Fibroblast of lung (primary cell): ENCODE data around the gene KCNK6. TPM values are rescaled to one million over a fixed set of nuclear protein-coding genes. Genes with fewer than 3 reads are reported as not detected.

ENCODE experiments used
- DNase-seq, 2 donors: peaks; one replicate each; pipeline versions ENCODE4 v3.0.0 to v3.0.0-alpha.2; 2010; ENCODE audit warnings: low read depth in 2 of 2
- H2AFZ ChIP-seq: 2 replicates; pipeline ENCODE4 v1.5.1; 2012; ENCODE audit warnings: low read length, control low read depth, inconsistent platforms
- H3K27ac ChIP-seq: 2 replicates; pipeline ENCODE4 v1.5.1; 2011; ENCODE audit warnings: low read length, control low read depth; ENCODE audit not compliant: insufficient read depth
- H3K27me3 ChIP-seq: 2 replicates; pipeline ENCODE4 v1.5.1; 2011; ENCODE audit warnings: mild to moderate bottlenecking, low read length; ENCODE audit not compliant: control insufficient read depth, insufficient read depth
- H3K36me3 ChIP-seq: 2 replicates; pipeline ENCODE4 v1.5.1; 2011; ENCODE audit warnings: low read length; ENCODE audit not compliant: control insufficient read depth, insufficient read depth
- H3K4me1 ChIP-seq: 2 replicates; pipeline ENCODE4 v1.5.1; 2011; ENCODE audit warnings: low read length; ENCODE audit not compliant: control insufficient read depth, insufficient read depth; ENCODE audit errors: extremely low read depth
- H3K4me2 ChIP-seq: 2 replicates; pipeline ENCODE4 v1.5.1; 2011; ENCODE audit warnings: low read length, control low read depth; ENCODE audit not compliant: insufficient read depth; ENCODE audit errors: extremely low read depth
- H3K4me3 ChIP-seq, 4 experiments: fragments of 200-600 bp in 1 of 4; sonication (generic) in 1 of 4; replicated peaks in 1 of 4; 2 replicates each; pipeline ENCODE4 v1.5.1; 2011 to 2016; ENCODE audit warnings: low read length in 4 of 4, low read depth in 3 of 4, mild to moderate bottlenecking in 3 of 4, control low read depth in 2 of 4, inconsistent platforms in 1 of 4, mixed read lengths in 1 of 4; ENCODE audit not compliant: insufficient read depth in 1 of 4; ENCODE audit errors: control extremely low read depth in 1 of 4
- H3K79me2 ChIP-seq: 2 replicates; pipeline ENCODE4 v1.5.1; 2012; ENCODE audit warnings: mild to moderate bottlenecking, low read length, inconsistent platforms; ENCODE audit not compliant: control insufficient read depth, insufficient read depth
- H3K9ac ChIP-seq: 2 replicates; pipeline ENCODE4 v1.5.1; 2011; ENCODE audit warnings: mild to moderate bottlenecking, low read length, control low read depth; ENCODE audit not compliant: insufficient read depth
- H3K9me3 ChIP-seq: 2 replicates; pipeline ENCODE4 v1.5.1; 2012; ENCODE audit warnings: low read depth, low read length; ENCODE audit not compliant: control insufficient read depth, insufficient read depth
- H4K20me1 ChIP-seq: 2 replicates; pipeline ENCODE4 v1.5.1; 2011; ENCODE audit warnings: low read length; ENCODE audit not compliant: control insufficient read depth, insufficient read depth; ENCODE audit errors: extremely low read depth
- CTCF ChIP-seq, 2 donors: IDR thresholded peaks in 1 of 2; conservative IDR thresholded peaks in 1 of 2; 1 replicate in 1 of 2; 2 replicates in 1 of 2; pipeline ENCODE4 v1.5.1; 2011 to 2012; ENCODE audit warnings: low read length in 2 of 2, control low read depth in 1 of 2, inconsistent platforms in 1 of 2, low read depth in 1 of 2, mild to moderate bottlenecking in 1 of 2
- EZH2 ChIP-seq: IDR thresholded peaks from 2 replicates; pipeline ENCODE4 v1.5.1; 2012; ENCODE audit warnings: low read length, control low read depth, mild to moderate bottlenecking; ENCODE audit errors: missing control alignments
- polyA plus RNA-seq, 2 donors: library from polyadenylated mRNA; depleted of rRNA in 1 of 2; stranded (reverse) in 1 of 2; unstranded in 1 of 2; fragments of >200 nt; gene quantifications; 2 replicates each; pipeline ENCODE4 v1.2.1, GENCODE V29; 2011 to 2012; ENCODE audit warnings: missing spikeins in 1 of 2
- total RNA-seq: library from RNA; depleted of rRNA; stranded (reverse); fragments of >200 nt; gene quantifications from 2 replicates; pipeline ENCODE4 v1.2.1, GENCODE V29; 2014

Gene KCNK6
- total and polyA plus RNA-seq, 2 donors (not counting 1 experiment from before 2014, with no cell fraction given) = 3.0 to 48.1 TPM

GRCh38 chr19:38306236-38306635, 13.4 kb upstream of the KCNK6 start:
- no peaks in the 10 kb centered on the region for H3K9me3 ChIP-seq
- no peaks in the 10 kb centered on the region for H3K27me3 ChIP-seq
- H3K79me2 ChIP-seq = peaks cover 3% of the 10 kb centered on the region
- H3K36me3 ChIP-seq = peaks cover 21% of the 10 kb centered on the region
- H3K4me2 ChIP-seq = no peak overlapping the region
- no peaks in the 10 kb centered on the region for H4K20me1 ChIP-seq
- TF ChIP-seq CTCF (conservative IDR thresholded peaks at IDR 0.05 in 1 of 2, IDR thresholded peaks at IDR 0.05 in 1 of 2; ENCODE audit: low read depth in 1 of 2, low read length in 2 of 2) (no peak), EZH2 (no peak)
- peaks cover 3% of the 10 kb centered on the region for H3K4me1 ChIP-seq
- H3K4me3 ChIP-seq = no peak overlapping the region
- DNase-seq = no peak
- H3K9ac ChIP-seq = no peak overlapping the region
- H2AFZ ChIP-seq = no peak overlapping the region
- no peak overlapping the region for H3K27ac ChIP-seq

GRCh38 chr19:38307076-38307475, 12.6 kb upstream of the KCNK6 start:
- H3K4me2 ChIP-seq = no peak overlapping the region
- H3K36me3 ChIP-seq = peaks cover 21% of the 10 kb centered on the region
- H3K27me3 ChIP-seq = no peaks in the 10 kb centered on the region
- H3K27ac ChIP-seq = no peak overlapping the region
- no peaks in the 10 kb centered on the region for H3K9me3 ChIP-seq
- no peak for DNase-seq
- H2AFZ ChIP-seq = no peak overlapping the region
- no peaks in the 10 kb centered on the region for H4K20me1 ChIP-seq
- H3K79me2 ChIP-seq = peaks cover 5% of the 10 kb centered on the region
- no peaks in the 10 kb centered on the region for H3K4me1 ChIP-seq
- H3K9ac ChIP-seq = no peak overlapping the region
- TF ChIP-seq CTCF (conservative IDR thresholded peaks at IDR 0.05 in 1 of 2, IDR thresholded peaks at IDR 0.05 in 1 of 2; ENCODE audit: low read depth in 1 of 2, low read length in 2 of 2) (no peak), EZH2 (no peak)
- H3K4me3 ChIP-seq = no peak overlapping the region

GRCh38 chr19:38307597-38307996, 12.0 kb upstream of the KCNK6 start:
- H3K4me3 ChIP-seq = no peak overlapping the region
- no peak overlapping the region for H3K27ac ChIP-seq
- H3K27me3 ChIP-seq = no peaks in the 10 kb centered on the region
- H3K9ac ChIP-seq = no peak overlapping the region
- peaks cover 21% of the 10 kb centered on the region for H3K36me3 ChIP-seq
- H2AFZ ChIP-seq = no peak overlapping the region
- no peaks in the 10 kb centered on the region for H3K9me3 ChIP-seq
- TF ChIP-seq EZH2 = no peak
- H4K20me1 ChIP-seq = no peaks in the 10 kb centered on the region
- peaks cover 9% of the 10 kb centered on the region for H3K79me2 ChIP-seq
- H3K4me2 ChIP-seq = no peak overlapping the region
- H3K4me1 ChIP-seq = no peaks in the 10 kb centered on the region
- no peak for DNase-seq
